COR-L47 (cell line): ENCODE data around the gene STK17A.

Experiments
- DNase-seq: peaks from one replicate; lab custom pipeline; 2025; lab: John Stamatoyannopoulos, UW

Gene STK17A

GRCh38 chr7:43636093-43636492 is 53.2 kb downstream of the STK17A start:
- DNase-seq, result no peak

DNA sequence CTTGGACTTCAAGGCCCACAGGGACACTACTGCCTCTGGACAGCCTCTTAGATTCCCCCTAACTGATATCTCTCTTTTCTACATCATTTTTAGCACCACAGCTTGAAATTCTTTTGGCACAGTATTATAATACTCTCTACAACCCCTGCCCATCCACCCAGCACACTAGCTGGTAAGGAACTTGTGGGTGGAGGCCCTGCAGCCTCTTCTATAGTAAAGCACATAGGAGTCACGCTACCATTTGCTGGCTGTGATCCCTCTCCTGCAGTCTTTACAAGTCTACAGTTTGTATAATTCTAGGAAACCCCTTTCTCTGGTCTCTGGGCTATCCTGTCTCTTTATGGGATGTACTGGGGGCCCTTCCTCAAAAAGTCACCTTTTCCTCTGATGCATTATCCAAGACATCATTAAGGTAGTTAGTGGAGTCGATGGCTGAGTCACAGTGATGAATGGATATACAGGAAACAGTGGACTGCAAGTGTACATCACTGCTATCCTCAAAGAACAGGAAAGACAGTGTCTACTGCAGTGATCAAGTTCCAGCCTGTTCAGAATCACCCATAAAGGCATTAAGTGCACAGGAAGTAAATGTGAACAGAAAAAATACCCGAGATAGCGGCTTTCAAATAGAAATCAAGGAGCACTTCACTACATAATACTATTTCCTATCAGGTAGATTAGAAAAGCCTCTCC is 54.4 kb downstream of the STK17A start:
- DNase-seq, result no peak

- DNase-seq, result peak; percentile 83
Measured at GRCh38 chr7:43639858-43640491, 57.1 kb downstream of the STK17A start.

DNA sequence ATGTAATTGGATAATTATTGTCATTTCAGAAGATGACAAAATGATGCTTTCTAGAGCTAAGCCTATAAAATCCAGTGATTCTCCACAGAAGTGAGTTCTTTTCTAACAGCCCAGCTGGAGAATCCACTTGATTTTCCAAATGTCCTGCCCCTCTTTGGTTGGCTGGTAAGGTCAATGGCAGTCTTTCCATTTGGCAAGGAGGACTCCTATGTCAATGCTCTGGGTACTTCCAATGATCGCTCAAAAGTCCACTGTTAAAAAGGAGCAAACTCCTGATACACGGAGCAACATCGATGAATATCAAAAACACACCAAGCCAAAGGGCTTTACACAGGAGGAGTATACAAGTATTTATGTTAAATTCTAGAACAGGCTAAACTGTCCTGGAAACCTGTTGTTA is 57.8 kb downstream of the STK17A start:
- DNase-seq, result no peak

DNA sequence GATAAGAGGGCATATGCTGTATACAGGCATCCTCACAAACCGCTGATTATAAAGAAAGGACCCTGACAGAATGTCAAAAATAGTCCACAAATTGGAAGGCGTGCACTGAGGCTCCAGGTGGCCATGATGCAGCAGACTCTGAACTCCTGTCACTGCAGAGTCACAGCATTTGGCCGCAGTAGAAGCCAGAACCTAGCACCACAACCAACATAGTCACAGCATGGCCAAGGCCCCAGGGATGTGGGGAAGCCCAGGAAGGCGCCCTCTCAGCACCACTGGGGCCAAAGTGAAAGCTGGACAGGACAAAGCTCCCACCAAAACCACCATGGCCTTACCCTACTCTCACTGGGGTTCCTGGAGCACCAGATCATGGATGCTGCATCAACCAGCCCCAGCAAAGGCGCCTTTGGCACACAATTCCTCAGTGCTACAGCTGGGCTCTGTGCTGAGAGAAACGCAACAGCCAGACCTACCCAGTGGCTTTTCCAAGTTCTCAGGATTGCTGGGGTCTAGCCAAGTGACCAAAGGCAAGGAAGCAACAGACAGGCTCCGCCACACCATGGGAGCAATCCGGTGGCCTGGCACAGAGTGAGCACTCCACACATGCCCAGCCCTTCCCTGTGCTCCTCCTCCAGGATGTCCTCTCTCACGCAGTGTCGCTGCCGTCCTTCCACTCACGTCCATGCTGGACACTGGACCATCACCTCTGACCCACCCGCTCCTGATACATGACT is 60.2 kb downstream of the STK17A start:
- no peak for DNase-seq

DNA sequence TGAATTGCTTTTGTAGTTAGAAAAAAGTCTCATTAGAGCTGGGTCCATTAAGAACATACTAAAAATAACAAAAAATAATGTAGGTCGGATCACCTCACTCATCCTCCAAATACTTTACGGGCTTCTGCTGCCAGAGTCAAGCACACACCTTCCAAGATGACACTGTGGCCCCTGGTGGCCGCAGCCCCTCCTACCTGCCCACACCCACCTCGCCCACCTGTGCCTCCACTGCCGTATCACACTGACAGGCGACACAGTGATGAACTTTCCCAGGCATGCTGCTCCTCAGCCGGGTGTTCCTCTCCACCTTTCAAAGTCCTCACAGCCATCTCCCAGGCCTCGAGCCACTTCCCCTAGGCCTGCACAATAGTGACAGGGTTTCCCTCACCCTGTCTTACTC is 60.9 kb downstream of the STK17A start:
- DNase-seq, result no peak

- no peak for DNase-seq
Measured at GRCh38 chr7:43645699-43646226, 62.9 kb downstream of the STK17A start.

DNA sequence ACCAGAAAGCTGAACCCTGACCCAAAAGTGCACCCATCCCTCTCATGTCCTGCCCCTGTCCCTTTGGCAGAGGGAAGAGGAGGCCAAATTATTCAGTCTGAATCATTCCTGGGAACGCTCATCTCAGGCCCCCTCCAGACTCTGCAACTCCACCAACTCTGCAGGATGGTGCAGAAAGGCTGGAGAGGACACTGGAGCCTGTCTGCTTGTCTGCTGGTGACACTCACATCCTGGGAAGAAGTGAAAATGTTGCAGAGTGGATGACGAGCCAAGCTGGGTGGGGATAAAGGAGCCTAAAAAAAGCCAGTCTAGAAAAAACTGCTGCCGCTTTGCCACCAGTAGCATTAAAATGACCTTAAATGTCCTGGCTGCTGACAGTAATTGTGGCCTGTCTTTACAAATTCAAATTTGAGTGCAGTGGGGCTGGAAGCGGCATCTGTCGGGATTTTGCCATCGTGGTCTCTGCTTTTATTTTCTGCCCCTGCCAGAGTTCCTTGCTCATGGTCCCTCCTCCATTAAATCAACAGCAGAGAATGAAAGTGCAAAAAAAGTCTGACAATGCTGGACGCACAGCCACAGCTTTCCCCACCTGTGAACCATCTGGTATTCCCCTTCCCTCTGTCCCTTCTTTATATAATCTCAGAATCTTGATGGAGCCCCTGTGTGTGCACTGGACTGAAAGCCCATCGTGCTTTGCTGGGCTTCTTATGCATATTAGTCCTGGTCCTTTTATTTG is 63.9 kb downstream of the STK17A start:
- DNase-seq, result no peak

DNA sequence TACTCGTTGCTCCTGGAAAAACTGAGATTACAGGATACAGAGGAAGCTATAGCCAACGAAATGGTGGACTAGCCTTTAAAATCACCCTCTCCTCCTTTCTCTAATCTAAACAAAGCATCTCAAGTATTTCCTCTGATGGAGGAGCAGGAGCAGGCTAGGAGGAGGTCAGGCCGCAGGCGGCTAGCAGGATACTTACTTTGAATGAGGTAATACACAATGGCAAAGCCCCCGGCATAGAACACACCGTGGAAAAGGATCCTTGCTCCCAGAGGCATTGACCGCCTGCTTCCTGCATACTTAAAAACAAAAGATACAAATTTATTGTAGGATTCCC is 64.4 kb downstream of the STK17A start:
- DNase-seq, result no peak

DNA sequence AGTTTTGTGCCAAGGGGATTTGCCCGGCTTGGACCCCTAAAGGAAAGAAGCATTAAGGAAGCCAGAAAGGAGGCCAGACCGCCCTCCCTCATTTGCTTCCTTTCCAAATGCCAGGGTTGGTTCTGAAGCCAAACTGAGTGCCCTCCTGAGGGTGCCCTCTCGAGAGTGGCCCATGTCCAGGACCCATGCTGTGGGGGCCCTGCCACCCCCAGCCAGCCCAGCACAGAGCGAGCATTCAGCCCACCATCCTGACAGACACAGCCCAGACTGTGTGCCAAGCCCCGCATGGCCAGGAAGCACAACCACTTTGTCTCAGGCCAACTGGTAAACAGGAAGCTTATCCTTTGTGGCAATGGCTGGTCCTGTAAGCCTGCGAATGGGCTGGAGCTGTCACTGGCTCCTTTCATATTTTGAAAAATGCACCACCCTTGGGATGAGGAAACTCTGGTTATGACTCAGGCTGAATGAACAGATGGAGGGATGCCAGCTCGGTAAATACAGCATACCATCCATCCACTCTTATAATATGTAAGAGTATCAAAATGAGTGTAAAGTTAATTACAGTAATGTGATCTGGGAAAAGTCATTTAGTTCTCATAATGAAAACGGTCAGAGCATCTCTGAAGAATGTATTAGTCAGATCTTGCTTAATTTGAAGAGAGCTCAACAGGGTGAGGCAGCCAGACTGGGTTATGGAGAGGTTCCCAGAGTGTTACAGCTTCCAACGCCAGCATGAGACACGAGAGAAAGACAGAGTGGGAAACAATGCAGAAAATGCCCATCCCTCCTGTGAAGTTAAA is 65.0 kb downstream of the STK17A start:
- DNase-seq, result peak; percentile 33

DNA sequence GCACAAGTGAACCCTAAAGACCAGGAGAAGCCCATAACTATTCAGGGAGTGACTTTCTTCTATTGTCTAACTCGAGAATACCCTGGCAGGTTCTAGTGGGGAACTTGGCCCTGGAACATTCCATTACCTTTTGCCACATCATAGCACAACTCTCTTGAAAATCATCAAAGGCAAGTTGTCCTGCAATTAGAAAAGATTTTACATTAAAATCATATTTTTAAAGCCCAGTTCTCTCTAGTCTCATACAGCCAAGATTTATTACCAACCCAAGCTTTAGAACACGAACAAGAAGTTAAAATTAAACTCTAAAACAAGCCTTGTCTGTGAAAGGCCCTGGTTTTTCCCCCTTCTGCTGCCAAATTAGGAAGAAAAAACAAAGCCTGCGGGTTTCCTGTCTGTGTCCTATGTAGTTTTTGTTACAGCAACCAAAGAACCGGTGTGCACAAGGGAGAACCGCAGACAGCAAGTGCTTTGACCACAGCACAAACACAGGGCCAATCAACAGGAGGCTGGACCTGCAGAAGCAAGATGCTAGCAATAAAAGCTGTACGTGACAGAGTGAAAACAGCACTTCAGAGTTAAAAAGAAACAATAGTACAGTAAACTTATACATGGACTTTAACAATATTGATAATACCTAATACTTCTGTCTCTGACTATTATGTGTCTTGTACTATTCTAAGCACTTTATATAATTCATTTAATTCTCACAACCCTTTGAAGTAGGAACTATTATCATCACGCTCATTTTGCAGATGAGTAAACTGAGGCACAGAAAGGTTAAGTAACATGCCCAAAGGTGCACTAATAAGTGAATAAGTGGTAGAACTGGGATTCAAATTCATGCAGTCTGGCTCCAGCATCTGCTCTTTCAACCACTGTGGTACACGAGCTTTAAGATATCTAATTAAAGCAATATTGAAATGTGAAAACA is 65.8 kb downstream of the STK17A start:
- no peak for DNase-seq

GRCh38 chr7:43649755-43650274 is 66.9 kb downstream of the STK17A start:
- DNase-seq, result no peak

GRCh38 chr7:43650457-43651052 is 67.6 kb downstream of the STK17A start:
- DNase-seq, result no peak

GRCh38 chr7:43652364-43652763 is 69.5 kb downstream of the STK17A start:
- DNase-seq, result no peak

DNA sequence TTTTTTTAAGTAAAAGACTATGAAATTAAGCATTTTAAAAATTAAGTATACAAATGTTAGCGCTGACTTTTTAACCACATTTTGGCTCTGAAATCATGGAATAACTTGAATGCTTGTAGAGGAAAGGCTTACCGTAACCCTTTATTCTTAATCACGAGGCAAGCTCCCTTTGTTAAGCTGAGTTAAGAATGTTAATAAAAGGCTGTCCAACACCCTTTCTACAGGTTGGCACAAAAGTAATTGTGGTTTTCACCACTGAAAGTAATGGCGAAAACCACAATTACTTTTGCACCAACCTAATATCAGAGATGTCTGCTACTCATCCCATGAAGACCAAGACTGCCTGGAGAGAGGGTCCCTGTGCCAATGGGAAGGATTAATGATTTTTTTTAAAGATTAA is 70.6 kb downstream of the STK17A start:
- no peak for DNase-seq

GRCh38 chr7:43653891-43654504 is 71.1 kb downstream of the STK17A start:
- no peak for DNase-seq

DNA sequence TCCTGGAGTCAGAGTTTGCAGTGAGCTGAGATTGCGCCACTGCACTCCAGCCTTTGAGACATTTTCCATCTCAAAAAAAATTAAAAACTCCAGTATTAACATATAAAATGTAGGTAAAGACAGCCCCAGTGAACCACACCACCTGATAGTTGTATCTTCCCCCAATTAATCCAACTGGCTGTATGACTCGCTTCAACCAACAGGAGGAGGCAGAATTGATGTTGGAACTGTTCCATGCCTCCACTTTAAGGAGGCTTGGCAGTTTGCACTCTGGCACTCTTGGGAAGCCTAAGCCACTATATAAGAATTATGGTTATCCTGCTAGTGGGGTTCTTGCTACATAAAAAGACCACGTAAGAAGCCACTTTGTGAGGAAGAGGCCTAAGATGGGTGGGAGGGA is 72.7 kb downstream of the STK17A start:
- no peak for DNase-seq

DNA sequence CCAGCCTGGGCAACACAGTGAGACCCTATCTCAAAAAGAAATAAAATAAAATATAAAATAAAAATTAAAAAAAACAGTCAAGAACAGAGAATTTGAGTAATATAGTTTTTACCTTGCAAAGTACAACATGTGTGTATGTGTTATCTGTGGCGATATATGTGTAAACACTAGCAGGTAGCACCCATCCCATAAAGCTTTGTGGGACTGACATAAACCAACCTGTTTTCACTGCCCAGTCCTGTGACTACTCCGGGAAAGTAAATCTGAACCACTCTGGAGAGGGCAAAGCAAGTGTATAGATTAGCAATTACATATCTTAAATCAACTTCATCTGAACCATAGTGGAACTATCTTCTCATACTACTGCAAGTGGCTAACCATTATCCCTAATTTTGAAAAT is 74.1 kb downstream of the STK17A start:
- DNase-seq, result no peak
